Renal pelvis (tissue), 4 donors: ENCODE data around the gene SYT13. TPM values are rescaled to one million over a fixed set of nuclear protein-coding genes. Genes with fewer than 3 reads are reported as not detected.

Experiments used
- DNase-seq: peaks from one replicate; pipeline ENCODE4 v3.0.0-alpha.2; 2013
- polyA plus RNA-seq, 3 donors: library from polyadenylated mRNA; unstranded; fragments of 120-200 nt; gene quantifications; one replicate each; pipeline ENCODE4 v1.2.1, GENCODE V29; 2013; ENCODE audit not compliant: insufficient read length in 3 of 3

SYT13 gene
- polyA plus RNA-seq, 3 donors, result 10.5 to 13.3 (median 11.5) TPM

- no peak for DNase-seq
Observed at GRCh38 chr11:45280449-45280848, 5.7 kb downstream of the SYT13 start.

GRCh38 chr11:45279645-45280044, 6.5 kb downstream of the SYT13 start:
- DNase-seq, result no peak

GRCh38 chr11:45278714-45279113, 7.4 kb downstream of the SYT13 start:
- no peak for DNase-seq

DNA sequence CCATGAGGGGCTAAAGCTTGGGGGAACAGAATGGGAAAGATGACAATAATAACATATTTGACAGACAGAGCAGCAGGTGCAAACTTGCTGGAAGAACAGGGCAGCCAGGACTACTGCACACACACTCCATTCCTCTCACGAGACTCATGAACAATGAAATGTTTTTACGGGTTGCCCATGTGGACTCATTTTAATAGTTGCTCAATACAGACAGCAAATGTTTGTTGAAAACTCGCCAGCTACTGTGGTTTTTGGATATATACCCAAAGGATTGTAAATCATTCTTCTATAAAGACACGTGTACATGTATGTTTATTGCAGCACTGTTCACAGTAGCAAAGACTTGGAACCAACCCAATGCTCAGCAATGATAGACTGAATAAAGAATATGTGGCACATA, 10.3 kb downstream of the SYT13 start:
- DNase-seq, result no peak

GRCh38 chr11:45274206-45274605, 11.9 kb downstream of the SYT13 start:
- no peak for DNase-seq

DNA sequence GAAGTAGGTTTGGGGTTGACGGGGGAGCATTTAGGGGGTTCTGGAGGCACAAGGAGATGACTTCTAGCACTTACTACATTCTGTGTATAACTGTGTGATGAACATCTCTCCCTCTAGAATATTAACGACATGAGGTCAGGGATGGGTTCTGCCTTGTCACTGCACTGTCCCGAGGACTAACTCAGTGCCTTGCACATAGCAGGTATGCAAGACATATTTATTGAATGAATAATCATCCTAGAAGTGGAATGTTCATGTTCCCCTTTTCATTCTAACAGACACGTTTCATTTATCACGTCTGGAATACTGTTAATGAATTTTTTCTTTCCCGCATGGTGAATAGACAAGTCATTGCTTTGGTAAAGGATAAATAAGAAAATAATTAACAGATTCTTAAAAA, 12.6 kb downstream of the SYT13 start:
- DNase-seq, result no peak

DNA sequence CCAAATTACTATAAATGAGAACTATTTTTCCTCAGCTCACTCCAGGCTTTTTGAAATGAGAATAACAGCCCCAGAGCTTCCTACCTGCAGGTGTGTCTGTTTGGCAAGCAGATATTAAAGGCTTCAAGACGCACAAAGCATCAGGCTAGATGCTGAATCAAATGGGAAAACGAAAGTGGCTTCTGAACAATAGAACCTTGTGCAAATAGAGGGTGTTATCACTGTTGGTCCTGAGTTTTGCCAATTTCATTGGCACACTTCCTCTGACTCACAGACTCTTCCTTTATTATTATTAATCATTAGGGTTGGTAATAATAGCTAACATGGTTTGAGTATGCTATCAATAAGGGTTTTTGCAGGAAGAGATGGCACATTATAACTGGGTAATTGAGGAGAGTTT, 13.4 kb downstream of the SYT13 start:
- no peak for DNase-seq

DNA sequence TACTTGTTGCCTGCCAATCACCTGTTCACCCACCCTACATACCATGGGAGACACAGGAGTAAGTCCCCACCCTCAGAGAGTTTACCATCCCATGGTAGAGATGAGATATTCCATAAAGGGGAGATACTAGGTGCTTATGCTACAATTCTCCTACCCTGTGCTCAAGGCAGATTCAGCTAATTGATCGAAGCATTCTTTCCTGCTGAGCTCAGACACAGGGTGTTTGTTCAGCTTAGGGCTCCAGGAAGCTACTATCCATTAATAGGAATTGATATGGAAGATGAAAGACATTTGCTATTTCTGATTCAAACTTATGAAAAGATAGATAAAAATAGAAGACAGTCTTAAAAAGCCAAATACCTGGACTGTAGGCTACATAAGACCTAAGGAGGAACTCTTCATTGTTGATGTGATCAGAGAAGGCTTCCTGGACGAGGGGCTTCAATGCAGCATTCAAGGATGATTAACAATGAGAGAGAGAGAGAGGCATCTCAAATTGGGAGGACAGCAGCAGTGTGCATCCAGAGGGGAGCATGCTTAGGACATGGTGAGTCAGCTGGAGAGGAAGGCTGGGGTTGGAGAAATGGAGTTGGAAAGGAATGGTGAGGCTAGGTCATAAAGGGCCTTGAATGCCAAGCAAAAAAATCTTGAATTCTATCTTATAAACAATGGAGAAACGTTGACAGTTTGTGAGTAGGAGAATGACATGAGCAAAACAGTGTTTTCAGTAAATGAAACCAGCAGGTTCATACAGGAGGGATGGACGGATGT, 15.0 kb downstream of the SYT13 start:
- no peak for DNase-seq

GRCh38 chr11:45269678-45270077, 16.5 kb downstream of the SYT13 start:
- DNase-seq, result no peak

DNA sequence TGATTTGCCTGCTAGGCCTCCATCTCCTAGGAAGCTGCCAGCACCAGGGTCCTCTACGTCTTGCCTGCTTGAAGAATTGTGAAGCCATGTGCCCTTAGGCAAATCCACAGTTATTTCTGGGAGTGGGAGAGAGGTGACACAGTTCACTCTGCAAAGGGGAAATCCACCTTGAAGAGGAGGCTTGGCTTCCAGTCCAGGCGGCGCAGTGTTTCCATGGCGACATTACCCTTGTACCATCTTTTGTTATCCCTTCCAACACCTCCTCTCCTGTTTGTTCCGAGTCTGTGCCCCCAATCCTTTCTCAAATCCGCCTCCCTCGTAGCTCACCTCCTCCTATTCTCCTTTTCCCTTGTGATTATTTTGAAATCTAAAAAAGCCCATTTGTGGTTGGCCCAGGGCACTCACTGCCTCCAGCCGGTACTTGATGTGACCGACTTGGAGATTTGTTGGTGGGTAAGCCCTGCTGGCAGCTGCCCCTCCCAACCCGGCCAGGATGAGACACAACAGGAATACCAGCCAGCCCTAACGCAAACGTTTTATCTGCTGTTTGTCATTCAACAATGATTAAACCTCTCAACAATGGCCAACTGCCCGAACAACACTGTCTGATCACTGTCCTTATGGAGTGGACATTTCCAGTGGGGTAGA, 18.4 kb downstream of the SYT13 start:
- no peak for DNase-seq

DNA sequence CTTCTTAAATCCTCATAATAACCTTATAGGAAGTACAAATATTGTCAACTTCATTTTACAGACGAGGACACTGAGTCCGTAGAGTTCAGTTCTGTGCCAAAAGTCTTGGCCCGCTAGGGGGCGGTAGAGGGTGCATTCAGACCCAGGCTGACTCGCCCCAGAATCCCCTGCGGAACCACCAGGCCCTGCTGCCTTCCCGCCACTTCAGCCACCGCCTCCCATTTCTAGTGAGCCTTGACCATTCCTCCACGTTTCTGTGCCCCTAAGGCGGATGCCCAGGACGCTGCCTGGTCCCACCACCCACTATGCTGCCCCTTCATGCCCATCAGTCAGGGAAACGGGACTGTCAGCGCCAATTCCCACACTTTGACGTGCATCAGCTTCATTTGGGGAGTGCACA, 19.1 kb downstream of the SYT13 start:
- DNase-seq, result no peak

DNA sequence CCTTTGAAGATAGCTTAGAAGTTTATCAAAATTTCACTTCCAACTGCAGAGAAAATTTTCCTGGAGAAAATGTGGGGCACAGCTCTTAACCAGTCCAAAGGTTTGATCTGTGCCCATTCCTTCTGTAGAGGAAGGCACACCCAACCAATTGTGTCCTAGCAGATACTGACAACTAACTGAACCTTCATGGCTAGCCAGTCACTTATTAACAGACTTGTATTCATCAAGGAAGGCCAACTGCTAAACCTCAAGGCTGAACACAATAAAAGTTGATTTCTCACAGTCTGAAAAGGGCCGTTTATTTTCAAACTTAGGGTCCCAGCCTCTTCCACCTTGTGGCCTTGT, 19.5 kb downstream of the SYT13 start:
- no peak for DNase-seq

DNA sequence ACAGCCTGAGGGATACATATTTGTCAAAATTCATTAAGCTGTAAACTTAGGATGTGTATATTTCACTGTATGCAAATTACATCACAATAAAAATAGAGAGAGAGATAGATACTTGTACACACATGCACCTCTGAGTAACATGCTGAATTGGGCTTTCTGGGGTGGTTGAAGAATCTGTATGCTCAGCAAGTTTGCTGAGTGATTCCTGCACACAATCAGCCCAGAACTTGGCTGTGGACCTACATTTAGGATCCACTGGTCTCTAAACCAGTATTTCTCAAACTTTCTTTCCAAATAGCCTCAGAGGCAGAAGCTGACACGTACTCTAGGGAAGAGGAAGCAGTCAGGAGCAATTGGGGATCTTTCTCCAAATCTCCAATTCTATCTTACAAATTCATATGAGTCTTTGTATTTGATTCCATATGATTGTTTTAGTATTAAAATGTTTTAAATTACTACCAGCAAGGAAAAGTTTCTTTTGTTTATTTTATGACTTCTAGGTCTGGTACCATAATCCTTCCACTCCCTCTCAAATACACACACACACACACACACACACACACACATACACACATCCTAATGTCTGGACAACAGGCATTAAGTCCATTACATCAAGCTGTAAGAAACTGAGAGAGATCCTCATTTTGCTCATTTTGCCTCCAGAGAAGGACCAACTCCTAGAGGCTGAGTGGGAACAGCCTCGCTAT, 20.0 kb downstream of the SYT13 start:
- DNase-seq, result no peak

GRCh38 chr11:45264839-45265515, 21.2 kb downstream of the SYT13 start:
- DNase-seq, result no peak

GRCh38 chr11:45263773-45264172, 22.4 kb downstream of the SYT13 start:
- DNase-seq, result no peak

- DNase-seq, result no peak
Observed at GRCh38 chr11:45262900-45263299, 23.2 kb downstream of the SYT13 start.

DNA sequence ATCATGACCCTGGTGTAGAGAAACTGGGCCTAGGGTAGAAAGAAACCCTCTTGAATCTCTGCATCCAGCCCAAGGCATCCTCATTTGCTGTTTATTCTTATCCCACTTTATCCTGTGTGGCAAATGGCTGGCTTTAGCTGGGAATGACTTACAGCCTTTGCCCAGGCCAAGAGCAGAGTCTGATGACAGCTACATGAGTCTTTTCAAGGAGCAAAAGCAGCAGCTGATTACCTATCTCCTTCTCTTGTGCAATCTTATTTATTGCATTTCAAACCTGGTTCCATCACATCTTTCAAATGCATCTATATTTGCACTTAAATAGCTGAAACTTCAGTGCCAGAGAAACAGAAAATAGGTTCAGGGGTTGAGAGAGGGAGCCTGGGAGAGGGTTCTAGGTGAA, 26.1 kb downstream of the SYT13 start:
- no peak for DNase-seq

DNA sequence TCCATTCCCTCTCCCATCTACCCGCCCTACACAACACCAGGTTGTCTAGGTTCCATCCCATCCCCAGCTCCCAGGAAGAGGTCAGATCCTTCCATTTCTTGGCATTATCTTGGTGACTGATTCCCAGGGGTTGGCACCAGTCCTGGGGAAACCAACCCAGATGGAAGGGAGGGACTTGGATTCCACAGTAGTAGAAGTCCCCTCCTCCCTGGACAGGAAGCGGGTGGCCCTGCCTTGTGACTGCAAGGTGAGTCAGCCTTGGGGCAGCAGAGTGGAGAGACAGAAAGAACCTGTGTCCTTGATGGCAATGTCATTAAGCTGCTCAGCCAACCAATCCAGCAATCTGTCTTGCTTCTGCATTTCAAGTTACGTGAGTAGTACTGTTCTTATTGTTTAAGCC, 26.5 kb downstream of the SYT13 start:
- no peak for DNase-seq

GRCh38 chr11:45258982-45259530, 27.1 kb downstream of the SYT13 start:
- no peak for DNase-seq

- DNase-seq, result no peak
Observed at GRCh38 chr11:45254070-45254469, 32.1 kb downstream of the SYT13 start.

GRCh38 chr11:45253640-45254039, 32.5 kb downstream of the SYT13 start:
- no peak for DNase-seq

DNA sequence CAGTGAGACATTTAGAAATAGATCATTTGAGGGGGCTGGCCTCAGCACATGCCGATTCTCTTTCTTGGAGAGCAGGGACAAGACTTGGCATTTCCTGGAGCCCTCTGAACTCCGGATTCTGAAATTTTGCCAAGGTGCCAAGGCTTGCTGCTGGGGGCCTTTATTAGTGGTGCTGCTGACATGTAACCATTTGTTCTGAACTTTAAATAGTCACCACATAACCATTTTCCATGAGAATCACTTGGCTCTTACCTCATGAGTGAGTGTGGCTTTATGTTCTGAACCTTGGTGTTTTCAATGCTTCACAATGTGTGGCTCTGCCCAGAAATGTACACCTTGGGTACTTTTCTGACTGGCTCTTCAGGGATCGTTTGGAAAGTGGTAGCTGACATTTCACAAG, 33.3 kb downstream of the SYT13 start:
- DNase-seq, result no peak
